T-helper 2 cell treated with Interferon-gamma antibody and Interleukin-4, amounts not matched to agents 5 μg/mL and 100 μg/mL, for 36 hours (primary cell): ENCODE measurements around the gene LGALS14.

Experiments used
- DNase-seq: peaks from one replicate; pipeline ENCODE4 v3.0.0; 2021; ENCODE audit warnings: low spot score
- H3K27ac Mint-ChIP-seq: one replicate; pipeline ENCODE4 v1.8.0; 2021; ENCODE audit warnings: mild to moderate bottlenecking, mixed read lengths
- H3K27me3 Mint-ChIP-seq: one replicate; pipeline ENCODE4 v1.8.0; 2021; ENCODE audit warnings: low read depth, mixed read lengths
- H3K36me3 Mint-ChIP-seq: one replicate; pipeline ENCODE4 v1.8.0; 2021; ENCODE audit warnings: low read depth, mixed read lengths
- H3K4me1 Mint-ChIP-seq: one replicate; pipeline ENCODE4 v1.8.0; 2021; ENCODE audit warnings: low read depth, mixed read lengths
- H3K4me3 Mint-ChIP-seq: one replicate; pipeline ENCODE4 v1.8.0; 2022; ENCODE audit warnings: mild to moderate bottlenecking, moderate library complexity, mixed read lengths
- H3K9me3 Mint-ChIP-seq: one replicate; pipeline ENCODE4 v1.8.0; 2021; ENCODE audit warnings: mixed read lengths

Gene LGALS14

DNA sequence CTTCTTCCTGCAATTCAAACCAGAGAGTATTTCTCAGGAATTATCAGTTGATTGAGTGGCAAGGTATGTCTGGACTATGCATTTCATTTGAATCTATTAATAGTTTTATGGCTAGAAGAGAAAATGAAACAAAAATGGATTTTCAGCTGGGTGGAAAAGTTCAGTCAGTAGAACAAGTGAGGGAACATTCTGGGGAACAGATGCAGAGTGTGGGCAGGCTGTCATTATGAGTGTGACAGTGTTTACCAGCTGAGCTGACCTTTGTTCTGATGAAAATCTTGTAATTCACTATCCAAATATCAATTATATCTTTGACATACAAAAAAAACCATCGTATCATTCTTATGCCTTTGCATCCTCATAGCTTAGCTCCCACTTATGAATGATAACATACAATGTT lies 36.1 kb downstream of the LGALS14 start:
- no peaks in the 10 kb centered on the region for H3K9me3 Mint-ChIP-seq
- H3K4me1 Mint-ChIP-seq = peaks cover 27% of the 10 kb centered on the region
- peak overlapping the region; percentile 72 for H3K4me3 Mint-ChIP-seq
- H3K27me3 Mint-ChIP-seq = peaks cover 15% of the 10 kb centered on the region
- H3K36me3 Mint-ChIP-seq = no peaks in the 10 kb centered on the region
- peak overlapping the region; percentile 57 for H3K27ac Mint-ChIP-seq
- peak; percentile 18 for DNase-seq

DNA sequence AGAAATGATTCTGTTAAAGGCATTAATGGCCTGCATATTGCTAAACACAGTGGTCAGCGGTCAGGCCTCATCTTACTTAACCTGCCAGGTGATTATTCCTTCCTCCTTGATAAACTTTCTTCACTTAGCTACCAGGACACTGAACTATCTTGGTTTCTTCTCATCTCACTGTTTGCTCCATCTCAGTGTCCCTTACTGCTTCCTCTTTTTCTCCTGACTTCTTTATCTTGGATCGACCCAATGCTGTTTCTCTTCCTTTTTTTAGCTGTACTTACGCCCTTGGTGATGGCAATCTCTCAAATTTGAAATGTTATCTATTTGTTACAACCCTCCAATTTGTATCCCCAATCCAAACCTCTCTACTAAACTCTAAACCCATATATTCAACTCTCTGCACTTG lies 41.4 kb downstream of the LGALS14 start:
- no peak overlapping the region for H3K4me3 Mint-ChIP-seq
- H3K36me3 Mint-ChIP-seq = no peaks in the 10 kb centered on the region
- peaks cover 4% of the 10 kb centered on the region for H3K4me1 Mint-ChIP-seq
- H3K9me3 Mint-ChIP-seq = no peaks in the 10 kb centered on the region
- H3K27me3 Mint-ChIP-seq = peaks cover 28% of the 10 kb centered on the region
- DNase-seq = no peak
- H3K27ac Mint-ChIP-seq = no peak overlapping the region

DNA sequence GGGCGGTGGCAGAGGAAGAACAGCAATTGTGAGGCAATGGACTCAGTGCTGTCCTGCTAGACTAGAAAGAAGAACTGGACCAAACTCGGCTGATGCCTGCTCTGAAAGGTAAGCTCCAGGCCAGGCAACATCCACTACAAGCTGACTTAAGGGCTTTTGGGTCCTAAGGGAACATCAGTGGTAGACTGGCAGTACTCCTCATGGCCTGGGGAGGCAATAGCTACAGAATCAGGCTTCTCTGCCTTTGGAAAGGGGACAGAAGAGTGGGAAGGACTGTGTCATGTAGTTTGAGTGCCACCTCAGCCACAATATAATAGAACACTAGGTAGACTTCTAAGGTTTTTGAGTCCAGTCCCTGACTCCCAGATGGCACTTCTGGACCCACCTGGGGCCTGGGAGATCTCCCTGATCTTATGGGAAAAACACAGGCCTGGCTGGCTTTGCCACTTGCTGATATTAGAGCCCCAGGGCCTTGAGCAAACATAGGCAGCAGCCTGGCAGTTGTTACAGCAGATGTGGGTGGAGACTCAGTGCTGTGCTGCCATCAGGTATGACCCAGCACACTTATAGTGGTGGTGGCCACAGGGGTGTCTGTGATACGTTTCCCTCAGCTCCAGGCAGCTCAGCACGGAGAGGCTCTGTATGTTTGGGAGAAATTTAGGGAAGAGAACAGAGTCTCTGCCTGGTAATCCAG lies 42.7 kb downstream of the LGALS14 start:
- no peaks in the 10 kb centered on the region for H3K4me1 Mint-ChIP-seq
- no peak for DNase-seq
- no peaks in the 10 kb centered on the region for H3K9me3 Mint-ChIP-seq
- H3K27ac Mint-ChIP-seq = no peak overlapping the region
- H3K4me3 Mint-ChIP-seq = no peak overlapping the region
- peaks cover 33% of the 10 kb centered on the region for H3K27me3 Mint-ChIP-seq
- H3K36me3 Mint-ChIP-seq = no peaks in the 10 kb centered on the region

DNA sequence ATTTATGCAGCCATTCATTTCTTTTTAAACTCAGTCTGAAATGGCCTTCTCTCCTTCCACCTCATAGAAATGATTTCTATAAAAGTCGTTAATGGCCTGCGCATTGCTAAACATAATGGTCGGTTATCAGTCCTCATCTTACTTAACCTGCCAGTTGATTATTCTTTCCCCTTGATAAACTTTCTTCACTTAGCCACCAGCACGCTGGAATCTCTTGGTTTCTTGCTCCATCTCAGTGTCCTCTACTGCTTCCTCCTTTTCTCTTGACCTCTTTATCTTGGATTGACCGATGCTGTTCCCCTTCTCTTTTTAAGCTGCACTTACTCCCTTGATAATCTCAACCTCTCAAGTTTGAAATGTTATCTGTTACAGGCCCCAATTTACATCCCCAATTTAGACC lies 45.7 kb downstream of the LGALS14 start:
- Mint-ChIP-seq H3K4me3 (no peak overlapping the region), H3K4me1 (no peaks in the 10 kb centered on the region), H3K27ac (no peak overlapping the region), H3K27me3 (peaks cover 26% of the 10 kb centered on the region), H3K36me3 (no peaks in the 10 kb centered on the region), H3K9me3 (no peaks in the 10 kb centered on the region)
- no peak for DNase-seq

DNA sequence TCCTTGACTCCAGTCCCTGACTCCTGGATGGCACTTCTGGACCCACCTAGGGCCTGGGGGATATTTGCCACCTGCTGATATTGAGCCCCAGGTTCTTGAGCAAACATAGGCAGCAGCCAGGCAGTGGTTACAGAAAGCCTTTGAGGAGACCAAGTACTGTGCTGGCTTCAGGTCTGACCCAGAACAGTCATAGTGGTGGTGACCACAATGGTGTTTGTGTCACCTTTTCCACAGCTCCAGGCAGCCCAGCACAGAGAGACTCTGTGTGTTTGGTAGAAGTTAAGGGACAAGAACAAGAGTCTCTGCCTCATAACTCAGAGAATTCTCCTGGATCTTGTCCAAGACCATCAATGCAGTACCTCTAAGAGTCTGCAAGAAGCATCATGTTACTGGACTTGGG lies 48.1 kb downstream of the LGALS14 start:
- H3K36me3 Mint-ChIP-seq = no peaks in the 10 kb centered on the region
- peaks cover 16% of the 10 kb centered on the region for H3K27me3 Mint-ChIP-seq
- no peak overlapping the region for H3K4me3 Mint-ChIP-seq
- peak; percentile 15 for DNase-seq
- no peaks in the 10 kb centered on the region for H3K9me3 Mint-ChIP-seq
- no peak overlapping the region for H3K27ac Mint-ChIP-seq
- H3K4me1 Mint-ChIP-seq = no peaks in the 10 kb centered on the region

DNA sequence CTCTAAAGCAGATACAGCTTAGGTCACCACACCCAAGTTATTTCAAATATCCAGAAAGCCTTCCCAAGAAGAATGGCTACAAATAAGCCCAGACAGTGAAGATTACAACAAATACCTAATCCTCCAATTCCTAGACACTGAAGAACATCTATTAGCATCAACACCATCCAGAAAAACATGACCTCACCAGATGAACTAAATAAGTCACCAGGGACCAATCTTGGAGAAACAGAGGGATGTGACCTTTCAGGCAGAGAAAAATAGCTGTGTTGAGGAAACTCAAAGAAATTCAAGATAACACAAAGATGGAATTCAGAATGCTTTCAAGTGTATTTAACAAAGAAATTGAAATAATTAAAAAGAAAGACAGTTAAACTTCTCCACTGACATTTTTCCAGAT lies 48.5 kb downstream of the LGALS14 start:
- H3K9me3 Mint-ChIP-seq = no peaks in the 10 kb centered on the region
- no peak overlapping the region for H3K27ac Mint-ChIP-seq
- H3K4me3 Mint-ChIP-seq = no peak overlapping the region
- DNase-seq = no peak
- peaks cover 19% of the 10 kb centered on the region for H3K27me3 Mint-ChIP-seq
- H3K4me1 Mint-ChIP-seq = no peaks in the 10 kb centered on the region
- H3K36me3 Mint-ChIP-seq = no peaks in the 10 kb centered on the region

DNA sequence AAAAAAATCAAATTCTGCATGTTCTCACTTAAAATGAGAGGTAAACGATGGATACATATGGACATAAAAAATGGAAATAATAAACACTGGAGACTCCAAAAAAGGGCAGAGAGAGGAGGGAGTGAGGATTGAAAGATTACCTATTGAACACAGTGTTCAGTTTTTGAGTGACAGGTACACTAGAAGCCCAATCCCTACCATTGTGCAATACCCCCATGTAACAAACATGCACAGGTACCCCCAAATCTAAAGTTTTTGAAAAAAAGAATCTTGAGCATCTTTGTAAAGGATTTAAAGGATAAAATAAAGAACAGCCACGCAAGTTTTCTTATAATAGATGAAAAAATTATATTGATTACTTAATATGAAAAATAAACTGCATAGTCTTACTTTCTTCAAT lies 50.3 kb downstream of the LGALS14 start:
- Mint-ChIP-seq H3K27me3 (peaks cover 23% of the 10 kb centered on the region), H3K4me1 (peaks cover 1% of the 10 kb centered on the region), H3K9me3 (no peaks in the 10 kb centered on the region), H3K4me3 (no peak overlapping the region), H3K36me3 (no peaks in the 10 kb centered on the region), H3K27ac (no peak overlapping the region)
- no peak for DNase-seq

DNA sequence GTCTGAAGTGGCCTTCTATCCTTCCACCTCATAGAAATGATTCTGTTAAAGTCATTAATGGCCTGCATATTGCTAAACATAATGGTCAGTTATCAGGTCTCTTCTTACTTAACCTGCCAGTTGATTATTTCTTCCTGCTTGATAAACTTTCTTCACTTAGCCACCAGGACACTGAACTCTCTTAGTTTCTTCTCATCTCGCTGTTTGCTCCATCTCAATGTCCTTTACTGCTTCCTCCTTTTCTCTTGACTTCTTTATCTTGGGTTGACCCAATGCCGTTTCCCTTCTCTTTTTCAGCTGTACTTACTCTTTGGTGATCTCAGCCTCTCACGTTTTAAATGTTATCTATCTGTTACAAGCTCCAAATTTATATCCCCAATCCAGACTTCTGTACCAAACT lies 50.7 kb downstream of the LGALS14 start:
- no peaks in the 10 kb centered on the region for H3K36me3 Mint-ChIP-seq
- H3K27me3 Mint-ChIP-seq = peaks cover 23% of the 10 kb centered on the region
- no peaks in the 10 kb centered on the region for H3K9me3 Mint-ChIP-seq
- no peak overlapping the region for H3K4me3 Mint-ChIP-seq
- no peak for DNase-seq
- H3K27ac Mint-ChIP-seq = no peak overlapping the region
- H3K4me1 Mint-ChIP-seq = peaks cover 6% of the 10 kb centered on the region
